ENCODE results near the gene PTPRH. TPM values are rescaled to one million over a fixed set of nuclear protein-coding genes. Genes with fewer than 3 reads are reported as not detected.

PTPRH gene
- total RNA-seq, 2 donors from 2014 or later: 0.11 TPM; not detected in 1

GRCh38 chr19:55198651-55199050 is 10.7 kb downstream of the PTPRH start:
- no peak for DNase-seq (ENCODE audit: low spot score)
- H3K36me3 Mint-ChIP-seq: no peaks in the 10 kb centered on the region
- peaks cover 13 to 16% of the 10 kb centered on the region in 2 donors for H3K27me3 Mint-ChIP-seq
- no peak overlapping the region for H3K4me3 Mint-ChIP-seq
- H3K9me3 Mint-ChIP-seq: no peaks in the 10 kb centered on the region
- H3K27ac Mint-ChIP-seq: no peak overlapping the region
- H3K4me1 Mint-ChIP-seq (ENCODE audit: low read depth in 2 of 2): no peaks in the 10 kb centered on the region
- no peak for ATAC-seq

- no peak overlapping the region for H3K4me3 Mint-ChIP-seq
- H3K27ac Mint-ChIP-seq: no peak overlapping the region
- no peaks in the 10 kb centered on the region for H3K36me3 Mint-ChIP-seq
- H3K4me1 Mint-ChIP-seq (ENCODE audit: low read depth in 2 of 2): no peaks in the 10 kb centered on the region
- no peaks in the 10 kb centered on the region for H3K9me3 Mint-ChIP-seq
- peak; percentile 42 to 66 for ATAC-seq
- DNase-seq (ENCODE audit: low spot score): no peak
- H3K27me3 Mint-ChIP-seq: peaks cover 13 to 16% of the 10 kb centered on the region in 2 donors
These were observed 11.8 kb downstream of the PTPRH start for GRCh38 chr19:55197528-55197927.

GRCh38 chr19:55196803-55197202 is 12.5 kb downstream of the PTPRH start:
- Mint-ChIP-seq H3K27me3 (peaks cover 13 to 16% of the 10 kb centered on the region in 2 donors), H3K4me3 (no peak overlapping the region), H3K36me3 (no peaks in the 10 kb centered on the region), H3K9me3 (no peaks in the 10 kb centered on the region), H3K4me1 (ENCODE audit: low read depth in 2 of 2) (no peaks in the 10 kb centered on the region), H3K27ac (no peak overlapping the region)
- DNase-seq (ENCODE audit: low spot score): no peak
- no peak for ATAC-seq

- DNase-seq (ENCODE audit: low spot score) (no peak), ATAC-seq (no peak)
- Mint-ChIP-seq H3K27me3 (peaks cover 0 to 6% of the 10 kb centered on the region in 2 donors), H3K4me3 (no peak overlapping the region), H3K27ac (no peak overlapping the region), H3K4me1 (ENCODE audit: low read depth in 2 of 2) (peaks cover 4 to 6% of the 10 kb centered on the region in 2 donors), H3K36me3 (no peaks in the 10 kb centered on the region), H3K9me3 (no peaks in the 10 kb centered on the region)
These were observed 15.8 kb downstream of the PTPRH start for GRCh38 chr19:55193481-55193880.

- no peak for ATAC-seq
- Mint-ChIP-seq H3K4me1 (ENCODE audit: low read depth in 2 of 2) (peaks cover 5 to 8% of the 10 kb centered on the region in 2 donors), H3K9me3 (no peaks in the 10 kb centered on the region), H3K27ac (no peak overlapping the region), H3K4me3 (no peak overlapping the region), H3K36me3 (no peaks in the 10 kb centered on the region), H3K27me3 (peaks cover 0 to 4% of the 10 kb centered on the region in 2 donors)
- DNase-seq (ENCODE audit: low spot score): no peak
These were observed 19.9 kb downstream of the PTPRH start for GRCh38 chr19:55189403-55189835.

- Mint-ChIP-seq H3K4me3 (peak overlapping the region; percentile 62), H3K4me1 (ENCODE audit: low read depth in 2 of 2) (peaks cover 5 to 8% of the 10 kb centered on the region in 2 donors), H3K36me3 (no peaks in the 10 kb centered on the region), H3K9me3 (no peaks in the 10 kb centered on the region), H3K27me3 (peaks cover 0 to 9% of the 10 kb centered on the region in 2 donors), H3K27ac (no peak overlapping the region)
- ATAC-seq (peak in 1 of 2 donors; percentile 28), DNase-seq (ENCODE audit: low spot score) (no peak)
These were observed 20.7 kb downstream of the PTPRH start for GRCh38 chr19:55188625-55189024.

- DNase-seq (ENCODE audit: low spot score) (no peak), ATAC-seq (no peak)
- H3K9me3 Mint-ChIP-seq: no peaks in the 10 kb centered on the region
- H3K4me3 Mint-ChIP-seq: no peak overlapping the region
- no peaks in the 10 kb centered on the region for H3K36me3 Mint-ChIP-seq
- no peak overlapping the region for H3K27ac Mint-ChIP-seq
- peaks cover 10 to 11% of the 10 kb centered on the region in 2 donors for H3K27me3 Mint-ChIP-seq
- peaks cover 5 to 8% of the 10 kb centered on the region in 2 donors for H3K4me1 Mint-ChIP-seq (ENCODE audit: low read depth in 2 of 2)
These were observed 23.2 kb downstream of the PTPRH start for GRCh38 chr19:55186080-55186479.

GRCh38 chr19:55181740-55182139 is 27.6 kb downstream of the PTPRH start:
- H3K27ac Mint-ChIP-seq: no peak overlapping the region
- no peaks in the 10 kb centered on the region for H3K36me3 Mint-ChIP-seq
- no peak for ATAC-seq
- no peak overlapping the region for H3K4me3 Mint-ChIP-seq
- H3K9me3 Mint-ChIP-seq: no peaks in the 10 kb centered on the region
- H3K4me1 Mint-ChIP-seq (ENCODE audit: low read depth in 2 of 2): peaks cover 12 to 15% of the 10 kb centered on the region in 2 donors
- DNase-seq (ENCODE audit: low spot score): no peak
- peaks cover 17 to 25% of the 10 kb centered on the region in 2 donors for H3K27me3 Mint-ChIP-seq

GRCh38 chr19:55179606-55180484 is 29.5 kb downstream of the PTPRH start, which contains the start of gene SYT5:
Gene SYT5, minus strand, starts transcription at chr19:55180289. Its CDS starts 1,248 bp downstream, at chr19:55179041.
- H3K4me3 Mint-ChIP-seq: peak within 1 kb of the TSS; percentile 74
- DNase-seq (ENCODE audit: low spot score) (no peak), ATAC-seq (peak; percentile 65 to 80)
- H3K27ac Mint-ChIP-seq: peak within 1 kb of the TSS; percentile 60 to 63
- no peaks in the 10 kb centered on the region for H3K36me3 Mint-ChIP-seq
- peaks cover 17 to 35% of the 10 kb centered on the region in 2 donors for H3K27me3 Mint-ChIP-seq
- H3K9me3 Mint-ChIP-seq: no peaks in the 10 kb centered on the region
- H3K4me1 Mint-ChIP-seq (ENCODE audit: low read depth in 2 of 2): peaks cover 12 to 18% of the 10 kb centered on the region in 2 donors

- Mint-ChIP-seq H3K9me3 (no peaks in the 10 kb centered on the region), H3K36me3 (no peaks in the 10 kb centered on the region), H3K4me1 (ENCODE audit: low read depth in 2 of 2) (peaks cover 12 to 18% of the 10 kb centered on the region in 2 donors), H3K27ac (peak overlapping the region; percentile 27 to 63), H3K27me3 (peaks cover 17 to 32% of the 10 kb centered on the region in 2 donors), H3K4me3 (peak overlapping the region; percentile 74)
- DNase-seq (ENCODE audit: low spot score) (peak; percentile 91), ATAC-seq (peak; percentile 89 to 92)
These were observed 30.3 kb downstream of the PTPRH start for GRCh38 chr19:55178781-55179599.

GRCh38 chr19:55176076-55176475 is 33.2 kb downstream of the PTPRH start:
- peaks cover 26 to 44% of the 10 kb centered on the region in 2 donors for H3K27me3 Mint-ChIP-seq
- no peak for DNase-seq (ENCODE audit: low spot score)
- no peaks in the 10 kb centered on the region for H3K9me3 Mint-ChIP-seq
- no peaks in the 10 kb centered on the region for H3K36me3 Mint-ChIP-seq
- H3K4me1 Mint-ChIP-seq (ENCODE audit: low read depth in 2 of 2): peaks cover 12 to 26% of the 10 kb centered on the region in 2 donors
- ATAC-seq: no peak
- no peak overlapping the region for H3K27ac Mint-ChIP-seq
- H3K4me3 Mint-ChIP-seq: no peak overlapping the region

- Mint-ChIP-seq H3K27me3 (peaks cover 26 to 44% of the 10 kb centered on the region in 2 donors), H3K27ac (no peak overlapping the region), H3K9me3 (no peaks in the 10 kb centered on the region), H3K4me1 (ENCODE audit: low read depth in 2 of 2) (peaks cover 12 to 21% of the 10 kb centered on the region in 2 donors), H3K36me3 (no peaks in the 10 kb centered on the region), H3K4me3 (no peak overlapping the region)
- ATAC-seq (no peak), DNase-seq (ENCODE audit: low spot score) (no peak)
These were observed 34.0 kb downstream of the PTPRH start for GRCh38 chr19:55175117-55175867.

All from natural killer cell treated with Interleukin-12 subunit alpha and Interleukin-12 subunit beta and Interleukin-15 and Interleukin-18, amount 100 ng/mL, for 72 hours (primary cell).